ENCODE results near the gene FBXO8. TPM values are rescaled to one million over a fixed set of nuclear protein-coding genes. Genes with fewer than 3 reads are reported as not detected.

FBXO8 gene
- total RNA-seq, 1 experiment from 2014 or later = 8.9 TPM

DNA sequence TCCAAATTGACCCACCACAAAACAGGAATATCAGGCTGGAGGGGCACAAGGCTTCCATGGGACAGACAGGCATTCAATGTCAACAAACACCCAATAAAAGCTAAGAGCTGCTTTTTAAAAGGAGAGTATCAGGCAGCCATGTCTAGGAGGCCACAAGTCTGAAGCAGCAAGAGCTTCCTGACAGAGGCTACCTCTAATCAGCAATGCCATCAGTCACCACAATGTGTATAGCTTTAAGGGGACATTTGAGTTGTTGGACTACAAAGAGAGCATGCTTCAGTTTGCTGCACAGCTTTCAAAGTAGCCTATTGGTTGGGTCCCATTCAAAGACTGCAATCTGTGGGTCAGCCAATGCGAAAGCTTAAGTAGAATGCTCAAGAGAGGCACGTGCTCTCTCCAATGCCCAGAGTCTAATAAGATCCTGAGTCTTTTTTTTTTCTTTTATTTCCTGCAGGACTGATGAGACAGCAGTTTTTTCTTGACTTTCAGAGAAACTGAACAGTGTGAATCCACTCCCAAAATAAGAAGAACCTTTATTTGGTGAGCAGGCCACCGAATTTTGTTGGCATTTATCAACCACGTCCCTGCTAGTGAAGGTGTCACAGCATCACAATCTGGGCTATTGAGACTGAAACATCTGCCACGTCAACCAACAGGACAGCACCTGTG, 92.5 kb downstream of the FBXO8 start:
- TF ChIP-seq, protein P1, sequence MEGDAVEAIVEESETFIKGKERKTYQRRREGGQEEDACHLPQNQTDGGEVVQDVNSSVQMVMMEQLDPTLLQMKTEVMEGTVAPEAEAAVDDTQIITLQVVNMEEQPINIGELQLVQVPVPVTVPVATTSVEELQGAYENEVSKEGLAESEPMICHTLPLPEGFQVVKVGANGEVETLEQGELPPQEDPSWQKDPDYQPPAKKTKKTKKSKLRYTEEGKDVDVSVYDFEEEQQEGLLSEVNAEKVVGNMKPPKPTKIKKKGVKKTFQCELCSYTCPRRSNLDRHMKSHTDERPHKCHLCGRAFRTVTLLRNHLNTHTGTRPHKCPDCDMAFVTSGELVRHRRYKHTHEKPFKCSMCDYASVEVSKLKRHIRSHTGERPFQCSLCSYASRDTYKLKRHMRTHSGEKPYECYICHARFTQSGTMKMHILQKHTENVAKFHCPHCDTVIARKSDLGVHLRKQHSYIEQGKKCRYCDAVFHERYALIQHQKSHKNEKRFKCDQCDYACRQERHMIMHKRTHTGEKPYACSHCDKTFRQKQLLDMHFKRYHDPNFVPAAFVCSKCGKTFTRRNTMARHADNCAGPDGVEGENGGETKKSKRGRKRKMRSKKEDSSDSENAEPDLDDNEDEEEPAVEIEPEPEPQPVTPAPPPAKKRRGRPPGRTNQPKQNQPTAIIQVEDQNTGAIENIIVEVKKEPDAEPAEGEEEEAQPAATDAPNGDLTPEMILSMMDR (conservative IDR thresholded peaks at IDR 0.05) = no peak
- Histone ChIP-seq H2BK12ac (ENCODE audit: insufficient read length, low read depth, low read length) (no peak overlapping the region), H3K27me3 (ENCODE audit: insufficient read depth, low read length) (no peaks in the 10 kb centered on the region), H3K23me2 (ENCODE audit: insufficient read length, low read depth, low read length, poor library complexity, severe bottlenecking) (no peaks in the 10 kb centered on the region), H4K91ac (ENCODE audit: insufficient read length, low read depth, low read length) (no peak overlapping the region), H2BK120ac (ENCODE audit: low read depth, low read length, poor library complexity, severe bottlenecking) (no peak overlapping the region), H3K4me1 (ENCODE audit: insufficient read depth, low read length) (no peaks in the 10 kb centered on the region), H3K56ac (ENCODE audit: insufficient read length, low read depth, low read length) (no peak overlapping the region), H3K18ac (ENCODE audit: insufficient read length, low read depth, low read length) (no peak overlapping the region), H3K27ac (ENCODE audit: insufficient read length, low read depth, low read length) (no peak overlapping the region), H2BK15ac (ENCODE audit: low read depth, low read length) (no peak overlapping the region), H3K9ac (ENCODE audit: extremely low read depth, insufficient read length, low read length) (no peak overlapping the region), H3K9me3 (ENCODE audit: control insufficient read depth, low read depth, low read length) (no peaks in the 10 kb centered on the region), H3K4me2 (ENCODE audit: insufficient read depth, insufficient read length, low read length) (no peak overlapping the region), H4K5ac (ENCODE audit: insufficient read length, low read depth, low read length) (no peak overlapping the region), H2BK20ac (ENCODE audit: low read depth, low read length, poor library complexity, severe bottlenecking) (no peak overlapping the region), H2AFZ (ENCODE audit: low read length) (no peak overlapping the region), H3K14ac (ENCODE audit: insufficient read depth, low read length) (no peak overlapping the region), H3K23ac (ENCODE audit: insufficient read length, low read depth, low read length) (no peak overlapping the region), H3K79me1 (ENCODE audit: insufficient read depth, low read depth, low read length, poor library complexity, severe bottlenecking) (no peaks in the 10 kb centered on the region), H4K8ac (replicated peaks; ENCODE audit: insufficient read length, low read depth, low read length) (no peak overlapping the region), H4K20me1 (ENCODE audit: control insufficient read depth, insufficient read depth, insufficient read length) (no peaks in the 10 kb centered on the region), H3K79me2 (ENCODE audit: insufficient read depth, low read length) (no peaks in the 10 kb centered on the region), H3K4ac (ENCODE audit: low read depth, low read length) (no peak overlapping the region), H3T11ph (ENCODE audit: low read length) (no peak overlapping the region), H2BK5ac (ENCODE audit: insufficient read length, low read length) (no peak overlapping the region), H2AK5ac (ENCODE audit: insufficient read length, low read length) (no peak overlapping the region)
- no peak overlapping the region for H3K27ac Mint-ChIP-seq
- no peak overlapping the region for H3K4me3 Mint-ChIP-seq
- peaks cover 0 to 10% (median 2%) of the 10 kb centered on the region in 3 experiments; a peak in 3 of 7 replicates for H3K36me3 Mint-ChIP-seq (ENCODE audit: insufficient read depth in 1 of 3, low read depth in 3 of 3)
- no CpG with 5 or more reads among the region's 5 CpGs for WGBS (ENCODE audit: extremely low coverage, insufficient read length, low lambda C conversion rate)
- DNase-seq = no peak
- peaks cover 4% of the 10 kb centered on the region for H3K27me3 Mint-ChIP-seq (ENCODE audit: low read depth)
- no peaks in the 10 kb centered on the region for H3K4me1 Mint-ChIP-seq
- H3K9me3 Mint-ChIP-seq = peaks cover 0 to 8% of the 10 kb centered on the region in 2 experiments; a peak in 2 of 5 replicates
